Keratinocyte (primary cell): ENCODE results near the gene XRCC2.

Source experiments
- CTCF ChIP-seq, 3 experiments: IDR thresholded peaks in 1 of 3; conservative IDR thresholded peaks in 1 of 3; optimal IDR thresholded peaks in 1 of 3; 2 replicates in 2 of 3; 3 replicates in 1 of 3; pipeline versions ENCODE3 to v1.5.1; 2011; ENCODE audit warnings: low read length in 3 of 3, mild to moderate bottlenecking in 3 of 3, moderate library complexity in 2 of 3, control low read depth in 1 of 3, inconsistent platforms in 1 of 3; ENCODE audit not compliant: insufficient read depth in 2 of 3; ENCODE audit errors: extremely low read depth in 1 of 3
- EZH2 ChIP-seq: IDR thresholded peaks from one replicate; pipeline ENCODE4 v1.6.1; 2012; ENCODE audit warnings: inconsistent platforms, mild to moderate bottlenecking, low read length, moderate library complexity

DNA sequence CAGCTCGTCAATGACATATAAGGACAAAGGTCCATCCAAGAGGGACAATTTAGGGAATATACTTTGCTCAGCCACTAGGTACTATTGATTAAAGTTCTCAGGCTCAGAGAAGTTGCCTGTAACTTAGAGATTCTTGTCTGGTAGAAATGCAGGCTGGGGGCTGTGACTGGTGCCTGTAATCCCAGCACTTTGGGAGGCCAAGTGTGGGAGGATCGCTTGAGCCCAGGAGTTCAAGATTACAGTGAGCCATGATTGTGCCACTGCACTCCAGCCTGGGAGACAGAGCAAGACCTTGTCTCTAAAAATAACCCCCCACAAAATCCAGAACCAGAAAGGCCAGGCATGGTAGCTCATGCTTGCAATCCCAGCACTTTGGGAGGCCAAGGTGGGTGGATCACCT, 47.4 kb upstream of the XRCC2 start:
- no peak for TF ChIP-seq CTCF (optimal IDR thresholded peaks at IDR 0.05 in 1 of 3, IDR thresholded peaks at IDR 0.05 in 1 of 3, conservative IDR thresholded peaks at IDR 0.05 in 1 of 3; ENCODE audit: extremely low read depth in 1 of 3, insufficient read depth in 2 of 3, low read length in 3 of 3)
- no peak for TF ChIP-seq EZH2
